Measurements from ENCODE around the gene AKIRIN2. TPM values are rescaled to one million over a fixed set of nuclear protein-coding genes. Genes with fewer than 3 reads are reported as not detected.

The AKIRIN2 gene
- polyA plus RNA-seq, 1 donor (not counting 4 experiments of a cell fraction or from before 2014, with no cell fraction given), result 24.6 TPM

DNA sequence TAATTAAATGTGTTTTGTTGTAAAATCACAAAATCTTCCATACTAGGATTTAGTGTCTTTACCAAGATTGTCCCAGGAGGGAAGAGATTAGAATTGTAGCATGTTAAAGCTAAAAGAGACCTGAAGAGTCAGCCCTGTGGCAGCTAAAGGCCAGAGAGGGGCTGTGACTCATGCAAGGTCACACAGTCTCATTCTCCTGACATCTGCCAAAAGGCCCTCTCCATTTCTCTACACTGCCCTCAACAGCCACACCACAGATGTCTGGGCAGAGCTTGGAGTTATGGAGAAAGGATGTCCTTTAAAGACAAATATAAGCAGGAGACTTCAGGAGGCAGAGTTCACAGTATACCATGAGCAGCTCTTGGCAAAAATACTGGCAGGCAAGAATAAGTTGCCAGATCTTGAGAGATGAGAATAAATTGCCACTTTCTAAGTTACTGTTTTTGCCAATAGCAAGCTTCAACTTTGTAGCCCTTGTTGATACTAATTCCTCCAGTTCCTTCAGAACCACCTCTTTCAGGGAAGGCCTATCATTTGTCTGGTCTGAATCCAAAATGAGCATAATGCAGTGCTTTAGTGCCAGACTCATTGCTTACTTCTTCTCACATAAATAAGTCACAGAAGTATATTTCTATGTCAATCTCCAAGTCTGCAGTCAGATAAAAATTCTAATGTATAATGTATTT lies 41.7 kb downstream of the AKIRIN2 start:
- Histone ChIP-seq H3K4me3 (ENCODE audit: control insufficient read depth in 2 of 3, extremely low read depth in 1 of 3, insufficient read depth in 2 of 3, low read depth in 1 of 3, low read length in 3 of 3) (no peak overlapping the region), H3K4me2 (ENCODE audit: control insufficient read depth, extremely low read depth, insufficient read depth, low read depth, low read length) (no peak overlapping the region), H3K9me3 (ENCODE audit: control insufficient read depth, low read depth, low read length) (no peaks in the 10 kb centered on the region), H3K4me1 (ENCODE audit: control insufficient read depth, extremely low read depth, insufficient read depth, low read length) (no peaks in the 10 kb centered on the region), H3K27me3 (ENCODE audit: control insufficient read depth, extremely low read depth, insufficient read depth, low read length) (no peaks in the 10 kb centered on the region), H3K79me2 (ENCODE audit: control insufficient read depth, insufficient read depth, low read length) (no peaks in the 10 kb centered on the region), H3K9me1 (ENCODE audit: control insufficient read depth, extremely low read depth, insufficient read depth, low read length) (no peaks in the 10 kb centered on the region), H3K27ac (ENCODE audit: control insufficient read depth, insufficient read depth, low read length) (no peak overlapping the region), H2AFZ (ENCODE audit: control insufficient read depth, low read length) (no peak overlapping the region), H4K20me1 (ENCODE audit: control insufficient read depth, extremely low read depth, insufficient read depth, low read length) (no peaks in the 10 kb centered on the region), H3K36me3 (ENCODE audit: control insufficient read depth in 2 of 2, extremely low read depth in 1 of 2, insufficient read depth in 2 of 2, low read length in 2 of 2) (peaks cover 3% of the 10 kb centered on the region in 2 experiments), H3K9ac (ENCODE audit: control insufficient read depth, extremely low read depth, insufficient read depth, low read length) (no peak overlapping the region)
- DNase-seq (ENCODE audit: low read depth, low spot score) (no peak), FAIRE-seq (no peak)
- TF ChIP-seq, protein P1, sequence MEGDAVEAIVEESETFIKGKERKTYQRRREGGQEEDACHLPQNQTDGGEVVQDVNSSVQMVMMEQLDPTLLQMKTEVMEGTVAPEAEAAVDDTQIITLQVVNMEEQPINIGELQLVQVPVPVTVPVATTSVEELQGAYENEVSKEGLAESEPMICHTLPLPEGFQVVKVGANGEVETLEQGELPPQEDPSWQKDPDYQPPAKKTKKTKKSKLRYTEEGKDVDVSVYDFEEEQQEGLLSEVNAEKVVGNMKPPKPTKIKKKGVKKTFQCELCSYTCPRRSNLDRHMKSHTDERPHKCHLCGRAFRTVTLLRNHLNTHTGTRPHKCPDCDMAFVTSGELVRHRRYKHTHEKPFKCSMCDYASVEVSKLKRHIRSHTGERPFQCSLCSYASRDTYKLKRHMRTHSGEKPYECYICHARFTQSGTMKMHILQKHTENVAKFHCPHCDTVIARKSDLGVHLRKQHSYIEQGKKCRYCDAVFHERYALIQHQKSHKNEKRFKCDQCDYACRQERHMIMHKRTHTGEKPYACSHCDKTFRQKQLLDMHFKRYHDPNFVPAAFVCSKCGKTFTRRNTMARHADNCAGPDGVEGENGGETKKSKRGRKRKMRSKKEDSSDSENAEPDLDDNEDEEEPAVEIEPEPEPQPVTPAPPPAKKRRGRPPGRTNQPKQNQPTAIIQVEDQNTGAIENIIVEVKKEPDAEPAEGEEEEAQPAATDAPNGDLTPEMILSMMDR (optimal IDR thresholded peaks at IDR 0.05 in 1 of 3, IDR thresholded peaks at IDR 0.05 in 1 of 3, conservative IDR thresholded peaks at IDR 0.05 in 1 of 3; ENCODE audit: extremely low read depth in 1 of 3, insufficient read depth in 2 of 3, low read length in 3 of 3), result no peak
- no peak for TF ChIP-seq EZH2 (IDR thresholded peaks at IDR 0.05; ENCODE audit: low read length)
- dilution Hi-C loops (cut with MboI; ENCODE audit: extremely low pct_ligation_motif_present, low sequenced_read_pairs), result no loop called here

DNA sequence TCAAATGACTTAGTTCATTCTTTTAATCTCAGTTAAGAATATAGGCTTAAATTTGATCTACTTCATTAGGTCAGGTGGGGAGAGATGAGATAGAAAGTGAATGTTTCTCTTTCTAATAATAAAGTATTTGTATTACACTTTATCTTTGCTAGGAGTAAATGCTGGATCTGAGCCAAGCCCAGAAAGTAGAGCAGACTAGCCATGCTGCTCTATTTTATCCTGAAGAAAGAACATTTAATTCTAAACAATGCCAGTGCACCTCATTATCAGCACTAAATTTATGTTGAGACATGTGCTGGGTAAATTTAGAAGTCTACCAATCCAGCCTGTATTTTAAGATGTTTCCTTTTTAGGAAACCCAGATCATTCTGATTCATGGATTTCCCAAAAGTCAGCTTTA lies 43.5 kb downstream of the AKIRIN2 start:
- H2AFZ ChIP-seq (ENCODE audit: control insufficient read depth, low read length), result no peak overlapping the region
- no peak overlapping the region for H3K9ac ChIP-seq (ENCODE audit: control insufficient read depth, extremely low read depth, insufficient read depth, low read length)
- H3K27ac ChIP-seq (ENCODE audit: control insufficient read depth, insufficient read depth, low read length), result no peak overlapping the region
- no peak for DNase-seq (ENCODE audit: low read depth, low spot score)
- H3K79me2 ChIP-seq (ENCODE audit: control insufficient read depth, insufficient read depth, low read length), result no peaks in the 10 kb centered on the region
- H3K27me3 ChIP-seq (ENCODE audit: control insufficient read depth, extremely low read depth, insufficient read depth, low read length), result no peaks in the 10 kb centered on the region
- H3K4me1 ChIP-seq (ENCODE audit: control insufficient read depth, extremely low read depth, insufficient read depth, low read length), result no peaks in the 10 kb centered on the region
- peaks cover 3 to 8% of the 10 kb centered on the region in 2 experiments for H3K36me3 ChIP-seq (ENCODE audit: control insufficient read depth in 2 of 2, extremely low read depth in 1 of 2, insufficient read depth in 2 of 2, low read length in 2 of 2)
- no peaks in the 10 kb centered on the region for H4K20me1 ChIP-seq (ENCODE audit: control insufficient read depth, extremely low read depth, insufficient read depth, low read length)
- TF ChIP-seq, protein P1 (optimal IDR thresholded peaks at IDR 0.05 in 1 of 3, IDR thresholded peaks at IDR 0.05 in 1 of 3, conservative IDR thresholded peaks at IDR 0.05 in 1 of 3; ENCODE audit: extremely low read depth in 1 of 3, insufficient read depth in 2 of 3, low read length in 3 of 3), result no peak
- TF ChIP-seq EZH2 (IDR thresholded peaks at IDR 0.05; ENCODE audit: low read length), result no peak
- no peak overlapping the region for H3K4me3 ChIP-seq (ENCODE audit: control insufficient read depth in 2 of 3, extremely low read depth in 1 of 3, insufficient read depth in 2 of 3, low read depth in 1 of 3, low read length in 3 of 3)
- dilution Hi-C loops (cut with MboI; ENCODE audit: extremely low pct_ligation_motif_present, low sequenced_read_pairs), result no loop called here
- H3K9me3 ChIP-seq (ENCODE audit: control insufficient read depth, low read depth, low read length), result no peaks in the 10 kb centered on the region
- FAIRE-seq, result no peak
- H3K9me1 ChIP-seq (ENCODE audit: control insufficient read depth, extremely low read depth, insufficient read depth, low read length), result no peaks in the 10 kb centered on the region
- no peak overlapping the region for H3K4me2 ChIP-seq (ENCODE audit: control insufficient read depth, extremely low read depth, insufficient read depth, low read depth, low read length)

Measured in keratinocyte (primary cell).